IPS-18a (cell line): ENCODE results near the gene SH3PXD2B.

Experiments used
- H3K27ac ChIP-seq: one replicate; pipeline ENCODE4 v1.5.1; 2013; ENCODE audit warnings: low read length
- H3K27me3 ChIP-seq: one replicate; pipeline ENCODE4 v1.6.1; 2013; ENCODE audit warnings: mild to moderate bottlenecking, low read length; ENCODE audit not compliant: control insufficient read depth, insufficient read depth
- H3K36me3 ChIP-seq: one replicate; pipeline ENCODE4 v1.6.1; 2013; ENCODE audit warnings: low read depth, low read length; ENCODE audit not compliant: control insufficient read depth
- H3K4me1 ChIP-seq: one replicate; pipeline ENCODE4 v1.6.1; 2013; ENCODE audit warnings: low read depth, low read length; ENCODE audit not compliant: control insufficient read depth
- H3K4me3 ChIP-seq: one replicate; pipeline ENCODE4 v1.5.1; 2013; ENCODE audit warnings: low read length
- H3K9ac ChIP-seq: one replicate; pipeline ENCODE4 v1.6.1; 2013; ENCODE audit warnings: mild to moderate bottlenecking, low read length, moderate library complexity
- H3K9me3 ChIP-seq: one replicate; pipeline ENCODE4 v1.6.1; 2013; ENCODE audit warnings: low read depth, low read length; ENCODE audit not compliant: control insufficient read depth

The SH3PXD2B gene

GRCh38 chr5:172441262-172441751, 13.0 kb downstream of the SH3PXD2B start:
- Histone ChIP-seq H3K9ac (no peak overlapping the region), H3K4me1 (no peaks in the 10 kb centered on the region), H3K4me3 (no peak overlapping the region), H3K27ac (no peak overlapping the region), H3K27me3 (no peaks in the 10 kb centered on the region), H3K36me3 (peaks cover 5% of the 10 kb centered on the region), H3K9me3 (no peaks in the 10 kb centered on the region)

- peaks cover 5% of the 10 kb centered on the region for H3K36me3 ChIP-seq
- H3K9me3 ChIP-seq, result no peaks in the 10 kb centered on the region
- no peaks in the 10 kb centered on the region for H3K4me1 ChIP-seq
Measured at GRCh38 chr5:172440486-172440885, 13.8 kb downstream of the SH3PXD2B start.

GRCh38 chr5:172439785-172440477, 14.4 kb downstream of the SH3PXD2B start:
- Histone ChIP-seq H3K4me3 (no peak overlapping the region), H3K9ac (no peak overlapping the region), H3K36me3 (peaks cover 5% of the 10 kb centered on the region), H3K27ac (no peak overlapping the region), H3K27me3 (no peaks in the 10 kb centered on the region), H3K4me1 (no peaks in the 10 kb centered on the region), H3K9me3 (no peaks in the 10 kb centered on the region)

More at GRCh38 chr5:172440486-172440885, 13.8 kb downstream of the SH3PXD2B start:
- Histone ChIP-seq H3K27ac (no peak overlapping the region), H3K9ac (no peak overlapping the region), H3K27me3 (no peaks in the 10 kb centered on the region), H3K4me3 (no peak overlapping the region)

- H3K36me3 ChIP-seq, result peaks cover 5% of the 10 kb centered on the region
- H3K9me3 ChIP-seq, result no peaks in the 10 kb centered on the region
- no peak overlapping the region for H3K9ac ChIP-seq
- H3K27me3 ChIP-seq, result no peaks in the 10 kb centered on the region
- H3K27ac ChIP-seq, result no peak overlapping the region
- no peaks in the 10 kb centered on the region for H3K4me1 ChIP-seq
- no peak overlapping the region for H3K4me3 ChIP-seq
Measured at GRCh38 chr5:172438319-172438668, 16.0 kb downstream of the SH3PXD2B start.

GRCh38 chr5:172437445-172438318, 16.6 kb downstream of the SH3PXD2B start:
- H3K9ac ChIP-seq, result no peak overlapping the region
- peaks cover 5% of the 10 kb centered on the region for H3K36me3 ChIP-seq
- H3K4me3 ChIP-seq, result no peak overlapping the region
- H3K27ac ChIP-seq, result no peak overlapping the region
- no peaks in the 10 kb centered on the region for H3K9me3 ChIP-seq
- H3K27me3 ChIP-seq, result no peaks in the 10 kb centered on the region
- H3K4me1 ChIP-seq, result no peaks in the 10 kb centered on the region

- Histone ChIP-seq H3K4me3 (no peak overlapping the region), H3K27ac (no peak overlapping the region), H3K36me3 (peaks cover 5% of the 10 kb centered on the region), H3K4me1 (no peaks in the 10 kb centered on the region), H3K27me3 (no peaks in the 10 kb centered on the region), H3K9ac (no peak overlapping the region), H3K9me3 (no peaks in the 10 kb centered on the region)
Measured at GRCh38 chr5:172436879-172437369, 17.4 kb downstream of the SH3PXD2B start.

- Histone ChIP-seq H3K4me3 (no peak overlapping the region), H3K27ac (no peak overlapping the region), H3K9ac (no peak overlapping the region), H3K4me1 (no peaks in the 10 kb centered on the region), H3K27me3 (no peaks in the 10 kb centered on the region), H3K9me3 (no peaks in the 10 kb centered on the region), H3K36me3 (peaks cover 3% of the 10 kb centered on the region)
Measured at GRCh38 chr5:172436078-172436878, 18.0 kb downstream of the SH3PXD2B start.

GRCh38 chr5:172435362-172436077, 18.8 kb downstream of the SH3PXD2B start:
- Histone ChIP-seq H3K9ac (no peak overlapping the region), H3K36me3 (peaks cover 3% of the 10 kb centered on the region), H3K27ac (no peak overlapping the region), H3K4me3 (no peak overlapping the region), H3K9me3 (no peaks in the 10 kb centered on the region), H3K27me3 (no peaks in the 10 kb centered on the region), H3K4me1 (no peaks in the 10 kb centered on the region)

- Histone ChIP-seq H3K27ac (no peak overlapping the region), H3K4me1 (no peaks in the 10 kb centered on the region), H3K36me3 (peaks cover 3% of the 10 kb centered on the region), H3K27me3 (no peaks in the 10 kb centered on the region), H3K9ac (no peak overlapping the region), H3K9me3 (no peaks in the 10 kb centered on the region), H3K4me3 (no peak overlapping the region)
Measured at GRCh38 chr5:172434251-172434650, 20.1 kb downstream of the SH3PXD2B start.

GRCh38 chr5:172433513-172433912, 20.8 kb downstream of the SH3PXD2B start:
- Histone ChIP-seq H3K9ac (no peak overlapping the region), H3K4me3 (no peak overlapping the region), H3K36me3 (peaks cover 3% of the 10 kb centered on the region), H3K9me3 (no peaks in the 10 kb centered on the region), H3K4me1 (no peaks in the 10 kb centered on the region), H3K27me3 (no peaks in the 10 kb centered on the region), H3K27ac (no peak overlapping the region)
